Erythroblast (primary cell): Measurements from ENCODE around the gene KPNB1.

Experiments used
- DNase-seq, 2 experiments: peaks; one replicate each; lab custom pipeline; 2025; lab: John Stamatoyannopoulos, UW
- GATA1 ChIP-seq: IDR thresholded peaks from 2 replicates; pipeline ENCODE4 v1.6.1; 2011; ENCODE audit warnings: low read depth, mild to moderate bottlenecking, control low read depth, low read length, moderate library complexity
- POLR2A ChIP-seq: IDR thresholded peaks from 2 replicates; pipeline ENCODE4 v1.6.1; 2011; ENCODE audit warnings: mild to moderate bottlenecking, low read length

KPNB1 gene

GRCh38 chr17:47650525-47651522 lies 1.1 kb downstream of the KPNB1 start:
- peak; percentile 97 to 98 for DNase-seq
- peak; percentile 32 for TF ChIP-seq POLR2A
- no peak for TF ChIP-seq GATA1

DNA sequence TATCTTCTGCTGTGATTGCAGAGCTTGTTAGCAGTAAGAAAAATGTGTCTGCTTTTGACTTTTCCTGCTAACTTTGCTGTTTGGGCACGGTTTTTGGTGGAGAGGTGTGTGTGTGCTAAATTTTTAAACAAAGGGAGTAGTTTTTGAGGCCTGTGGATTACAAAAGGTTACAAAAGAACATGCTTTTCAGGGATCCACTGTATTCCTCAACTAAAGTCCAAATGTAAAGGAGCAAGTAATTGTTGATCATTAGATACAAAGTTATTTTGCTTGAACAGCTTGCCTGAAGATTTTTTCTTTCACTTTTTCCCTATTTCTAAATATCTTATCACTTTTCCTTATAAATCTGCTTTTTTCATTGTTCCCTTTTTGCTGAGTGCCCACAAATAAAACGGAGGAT lies 2.0 kb downstream of the KPNB1 start:
- DNase-seq, result no peak
- no peak for TF ChIP-seq GATA1
- TF ChIP-seq POLR2A, result no peak

- TF ChIP-seq GATA1, result no peak
- TF ChIP-seq POLR2A, result no peak
- no peak for DNase-seq
Measured at GRCh38 chr17:47652570-47652969, 2.9 kb downstream of the KPNB1 start.

DNA sequence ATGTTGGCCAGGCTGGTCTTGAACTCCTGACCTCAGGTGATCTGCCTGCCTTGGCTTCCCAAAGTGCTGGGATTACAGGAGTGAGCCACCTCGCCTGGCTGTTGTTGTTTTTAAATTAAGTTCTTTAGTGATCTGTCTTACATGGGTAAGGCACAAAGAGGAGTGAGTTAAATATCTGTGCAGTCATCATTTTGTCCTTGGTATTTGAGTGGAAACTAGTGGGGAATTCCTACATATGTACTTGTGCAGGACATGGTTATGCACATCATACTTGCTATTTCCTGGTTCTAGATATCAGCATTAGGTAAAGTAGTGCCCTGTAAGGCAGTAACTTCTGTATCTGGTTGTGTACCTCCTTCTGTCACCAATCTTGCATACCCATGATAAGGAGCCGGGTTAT lies 3.7 kb downstream of the KPNB1 start:
- DNase-seq, result no peak
- TF ChIP-seq GATA1 (no peak), POLR2A (no peak)

DNA sequence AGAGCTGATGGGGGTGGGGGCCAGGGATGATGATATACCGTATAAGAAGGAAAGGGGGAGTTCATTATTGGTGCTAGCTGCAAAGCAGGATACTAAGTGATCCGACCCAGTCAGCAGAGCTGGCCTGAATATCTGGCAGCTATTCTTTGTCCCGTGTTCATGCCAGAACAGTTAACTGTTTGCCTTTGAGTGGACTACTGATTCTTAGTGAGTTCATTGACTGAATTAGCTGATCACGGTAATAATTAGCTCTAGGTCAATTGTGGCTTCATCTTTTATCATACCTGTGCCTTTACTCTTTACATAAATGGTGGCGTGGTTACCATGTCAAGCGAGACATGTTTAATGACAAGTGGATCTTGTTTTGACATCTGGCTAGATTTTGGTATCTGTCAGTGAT lies 5.3 kb downstream of the KPNB1 start:
- TF ChIP-seq GATA1 (no peak), POLR2A (no peak)
- no peak for DNase-seq

DNA sequence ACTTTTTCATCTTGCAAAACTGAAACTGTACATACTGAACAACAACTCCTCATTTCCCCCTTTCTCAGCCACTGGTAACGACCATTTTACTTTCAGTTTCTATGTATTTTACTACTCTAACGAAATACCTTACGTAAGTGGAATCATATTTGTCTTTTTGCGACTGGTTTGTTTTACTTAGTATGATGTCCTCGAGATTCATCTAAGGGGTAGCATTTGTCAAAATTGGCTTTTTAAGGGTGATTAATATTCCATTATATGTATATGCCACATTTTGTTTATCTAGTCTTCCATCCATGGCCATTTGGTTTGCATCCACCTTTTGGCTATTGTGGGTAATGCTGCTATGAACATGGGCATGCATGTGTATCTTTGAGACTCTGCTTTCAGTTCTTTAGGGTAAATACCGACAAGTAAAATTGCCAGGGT lies 10.4 kb downstream of the KPNB1 start:
- DNase-seq, result no peak
- no peak for TF ChIP-seq POLR2A
- no peak for TF ChIP-seq GATA1

- TF ChIP-seq POLR2A, result no peak
- no peak for TF ChIP-seq GATA1
- DNase-seq, result peak; percentile 50 to 70
Measured at GRCh38 chr17:47663912-47664623, 14.3 kb downstream of the KPNB1 start.

- no peak for TF ChIP-seq GATA1
- no peak for TF ChIP-seq POLR2A
- no peak for DNase-seq
Measured at GRCh38 chr17:47664624-47664941, 14.9 kb downstream of the KPNB1 start.

DNA sequence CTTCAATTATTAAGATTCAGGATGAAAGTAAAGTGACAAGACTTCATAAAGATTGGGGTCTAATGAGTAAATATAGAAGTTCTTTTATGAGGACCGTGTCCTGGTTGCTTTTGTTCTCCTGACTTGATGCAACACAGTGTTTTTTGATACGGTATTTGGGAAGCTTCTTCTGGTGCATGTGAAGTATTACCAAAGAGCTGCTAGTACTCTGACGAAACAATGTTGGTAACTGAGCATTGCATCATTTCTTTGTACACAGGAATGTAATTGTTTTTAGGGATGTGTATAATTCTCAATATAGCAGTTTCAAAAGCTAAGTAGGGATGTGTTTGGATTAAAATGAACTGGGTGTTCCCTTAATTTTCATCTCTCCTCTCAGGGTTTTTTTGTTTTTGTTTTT lies 15.9 kb downstream of the KPNB1 start:
- DNase-seq, result no peak
- TF ChIP-seq GATA1 (no peak), POLR2A (no peak)

DNA sequence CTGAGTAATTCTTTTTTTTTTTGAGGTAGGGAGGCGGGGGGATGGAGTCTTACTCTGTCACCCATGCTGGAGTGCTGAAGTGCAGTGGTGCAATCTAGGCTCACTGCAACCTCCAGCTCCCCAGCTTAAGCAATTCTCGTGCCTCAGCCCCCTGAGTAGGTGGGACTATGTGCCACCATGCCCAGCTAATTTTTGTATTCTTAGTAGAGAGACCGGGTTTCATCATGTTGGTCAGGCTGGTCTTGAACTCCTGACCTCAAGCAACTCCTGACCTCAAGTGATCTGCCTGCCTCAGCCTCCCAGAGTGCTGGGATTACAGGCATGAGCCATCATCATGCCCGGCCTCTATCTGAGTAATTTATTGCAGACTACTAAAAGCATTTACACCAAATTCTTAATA lies 19.4 kb downstream of the KPNB1 start:
- no peak for DNase-seq
- no peak for TF ChIP-seq GATA1
- no peak for TF ChIP-seq POLR2A

DNA sequence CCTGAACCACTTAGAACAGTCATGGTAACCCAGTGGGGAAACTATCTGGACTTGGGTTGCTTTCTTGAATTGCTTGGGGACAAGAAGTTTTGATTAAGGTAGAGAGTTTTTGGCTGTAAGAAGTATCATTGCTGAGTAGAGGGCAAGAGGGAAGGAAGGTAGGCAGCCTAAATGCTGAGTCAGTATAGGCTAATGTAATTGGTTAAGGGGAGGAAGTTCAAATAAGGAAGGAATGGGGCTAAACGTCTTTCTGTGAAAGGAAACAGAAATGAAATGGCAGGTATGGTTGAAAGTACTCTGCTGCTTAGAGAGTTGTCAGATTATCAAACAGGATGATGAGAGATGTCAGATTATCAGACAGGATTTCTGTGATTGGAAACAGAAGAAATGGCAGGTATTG lies 20.3 kb downstream of the KPNB1 start:
- TF ChIP-seq POLR2A, result no peak
- DNase-seq, result no peak

- DNase-seq, result no peak
- TF ChIP-seq GATA1 (no peak), POLR2A (no peak)
Measured at GRCh38 chr17:47674499-47674898, 24.8 kb downstream of the KPNB1 start.

DNA sequence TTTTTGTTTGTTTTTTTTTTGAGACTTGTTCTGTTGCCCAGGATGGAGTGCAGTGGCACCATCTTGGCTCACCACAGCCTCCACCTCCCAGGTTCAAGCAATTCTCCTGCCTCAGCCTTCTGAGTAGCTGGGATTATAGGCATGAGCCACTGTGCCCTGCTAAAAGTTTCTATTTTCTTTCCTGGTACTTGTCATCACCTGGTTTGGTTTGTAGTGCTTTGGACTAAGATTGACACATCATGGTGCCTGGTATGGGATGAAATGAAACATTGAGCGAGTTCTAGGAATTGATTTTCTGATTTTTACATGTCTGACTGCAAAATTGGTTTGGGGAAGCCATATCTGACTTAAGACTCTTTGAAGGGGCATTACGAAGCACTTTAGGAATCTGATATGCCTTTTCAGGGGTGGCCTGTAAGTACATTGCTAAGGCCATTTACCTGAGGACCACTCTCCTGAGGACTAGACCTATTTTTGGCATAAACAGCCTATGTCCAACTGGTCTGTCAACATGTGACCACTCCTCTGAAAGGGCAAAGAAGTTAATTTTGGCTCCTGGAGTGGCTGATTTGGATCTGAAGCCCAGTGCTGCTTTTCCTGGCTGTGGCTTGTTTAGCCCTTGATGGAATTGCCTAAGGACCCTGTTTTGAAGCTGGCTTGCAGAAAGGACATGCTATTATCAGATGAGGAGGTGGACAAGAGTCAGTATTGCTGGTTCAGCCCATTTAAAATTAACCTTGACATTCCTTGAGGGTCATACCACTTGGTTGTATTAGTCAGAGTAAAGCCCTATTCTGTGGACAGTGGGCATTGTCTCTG lies 25.9 kb downstream of the KPNB1 start:
- no peak for TF ChIP-seq GATA1
- TF ChIP-seq POLR2A, result no peak
- DNase-seq, result no peak

DNA sequence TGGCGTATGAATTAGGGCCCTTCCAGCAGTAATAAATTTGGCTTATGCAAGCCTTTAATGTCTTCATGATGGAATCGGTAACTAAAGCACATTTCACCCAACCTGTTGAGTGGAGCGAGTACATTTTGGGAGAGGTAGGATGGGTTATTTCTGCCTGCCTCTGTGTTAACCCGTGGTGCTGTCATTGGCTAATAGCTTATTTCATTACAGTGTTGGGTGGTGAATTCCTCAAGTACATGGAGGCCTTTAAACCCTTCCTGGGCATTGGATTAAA lies 26.4 kb downstream of the KPNB1 start:
- no peak for DNase-seq
- TF ChIP-seq POLR2A (no peak), GATA1 (no peak)
